Peyer's patch (tissue), 4 donors: ENCODE results near the gene MAOB.

Experiments
- CTCF ChIP-seq, 6 experiments: fragments of 450-650 bp in 4 of 6; fragments of 200-600 bp in 2 of 6; sonication (generic) in 1 of 6; IDR thresholded peaks; one replicate each; pipeline ENCODE4 v1.5.1; 2017 to 2019; ENCODE audit warnings: antibody characterized with exemption in 6 of 6, mild to moderate bottlenecking in 3 of 6, moderate library complexity in 1 of 6
- POLR2A ChIP-seq, 2 donors: fragments of 450-650 bp; IDR thresholded peaks; one replicate each; pipeline ENCODE4 v1.5.1; 2017; ENCODE audit warnings: antibody characterized with exemption in 2 of 2, mild to moderate bottlenecking in 2 of 2, moderate library complexity in 2 of 2

DNA sequence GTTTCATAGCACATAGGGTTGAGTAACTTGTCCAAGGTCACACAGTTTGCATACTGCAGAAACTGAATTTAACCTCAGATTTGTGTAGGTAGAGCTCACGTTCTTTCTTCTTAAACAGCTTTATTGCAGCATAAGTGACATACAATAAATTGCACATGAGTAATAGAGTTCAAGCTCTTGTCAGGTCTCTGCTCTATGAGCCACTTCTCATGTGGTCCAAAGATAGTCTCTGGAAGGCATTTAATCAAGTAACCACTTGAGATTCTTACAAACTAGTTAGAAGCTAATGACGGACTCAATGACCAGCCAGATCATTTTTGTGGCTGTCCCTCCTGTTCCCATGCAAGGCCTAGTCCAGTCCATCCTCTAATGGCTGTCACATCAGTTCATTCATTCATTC is 68.9 kb downstream of the MAOB start:
- TF ChIP-seq CTCF (IDR thresholded peaks at IDR 0.05): no peak
- TF ChIP-seq POLR2A (IDR thresholded peaks at IDR 0.05): no peak
